Trophoblast cell (in vitro differentiated cells and primary cell): Measurements from ENCODE around the gene ITGB5.

Experiments used
- DNase-seq, 2 donors: peaks; one replicate each; pipeline ENCODE4 v3.0.0-alpha.2; 2016
- H2AFZ ChIP-seq: 2 replicates; pipeline ENCODE4 v1.6.1; 2013; ENCODE audit warnings: low read length, moderate library complexity, mild to moderate bottlenecking; ENCODE audit not compliant: insufficient read depth, poor library complexity
- H2AK5ac ChIP-seq: 2 replicates; pipeline ENCODE4 v1.6.1; 2013; ENCODE audit warnings: mild to moderate bottlenecking, low read length
- H2BK120ac ChIP-seq: 2 replicates; pipeline ENCODE4 v1.6.1; 2013; ENCODE audit warnings: low read length, mild to moderate bottlenecking, moderate library complexity; ENCODE audit not compliant: insufficient read depth, poor library complexity
- H2BK12ac ChIP-seq: 2 replicates; pipeline ENCODE4 v1.6.1; 2013; ENCODE audit warnings: mild to moderate bottlenecking, low read length, moderate library complexity
- H2BK5ac ChIP-seq: 2 replicates; pipeline ENCODE4 v1.6.1; 2013; ENCODE audit warnings: low read length, low read depth, moderate library complexity, mild to moderate bottlenecking; ENCODE audit not compliant: poor library complexity
- H3K14ac ChIP-seq: 2 replicates; pipeline ENCODE4 v1.6.1; 2013; ENCODE audit warnings: mild to moderate bottlenecking, low read length
- H3K18ac ChIP-seq: 2 replicates; pipeline ENCODE4 v1.6.1; 2013; ENCODE audit warnings: mild to moderate bottlenecking, low read length
- H3K23ac ChIP-seq: 2 replicates; pipeline ENCODE4 v1.6.1; 2013; ENCODE audit warnings: low read length
- H3K27ac ChIP-seq: 2 replicates; pipeline ENCODE4 v1.5.1; 2013; ENCODE audit warnings: low read depth, mild to moderate bottlenecking, inconsistent platforms, low read length, moderate library complexity
- H3K27me3 ChIP-seq: 2 replicates; pipeline ENCODE4 v1.6.1; 2013; ENCODE audit warnings: inconsistent platforms, mild to moderate bottlenecking, low read length, moderate library complexity; ENCODE audit not compliant: insufficient read depth
- H3K36me3 ChIP-seq, 2 experiments: 1 replicate in 1 of 2; 2 replicates in 1 of 2; pipeline ENCODE4 v1.6.1; 2013; ENCODE audit warnings: low read length in 2 of 2, mild to moderate bottlenecking in 2 of 2, moderate library complexity in 1 of 2; ENCODE audit not compliant: insufficient read depth in 2 of 2, control insufficient read depth in 1 of 2
- H3K4ac ChIP-seq: 2 replicates; pipeline ENCODE4 v1.6.1; 2013; ENCODE audit warnings: low read depth, mild to moderate bottlenecking, low read length, moderate library complexity
- H3K4me1 ChIP-seq, 2 experiments: 1 replicate in 1 of 2; 2 replicates in 1 of 2; pipeline ENCODE4 v1.6.1; 2013; ENCODE audit warnings: low read length in 2 of 2, mild to moderate bottlenecking in 2 of 2, moderate library complexity in 1 of 2; ENCODE audit not compliant: insufficient read depth in 2 of 2, control insufficient read depth in 1 of 2
- H3K4me2 ChIP-seq: 2 replicates; pipeline ENCODE4 v1.6.1; 2013; ENCODE audit warnings: inconsistent platforms, mild to moderate bottlenecking, low read length, moderate library complexity
- H3K4me3 ChIP-seq: 2 replicates; pipeline ENCODE4 v1.5.1; 2013; ENCODE audit warnings: mild to moderate bottlenecking, low read depth, low read length, inconsistent platforms
- H3K79me1 ChIP-seq: one replicate; pipeline ENCODE4 v1.6.1; 2013; ENCODE audit warnings: low read length
- H3K79me2 ChIP-seq: 2 replicates; pipeline ENCODE4 v1.6.1; 2013; ENCODE audit warnings: low read length, mild to moderate bottlenecking; ENCODE audit not compliant: control insufficient read depth, insufficient read depth, poor library complexity
- H3K9ac ChIP-seq: 2 replicates; pipeline ENCODE4 v1.6.1; 2013; ENCODE audit warnings: mild to moderate bottlenecking, low read length
- H3K9me3 ChIP-seq: 2 replicates; pipeline ENCODE4 v1.6.1; 2013; ENCODE audit warnings: low read depth, mild to moderate bottlenecking, control low read depth, inconsistent platforms, low read length; ENCODE audit not compliant: insufficient read depth
- H4K12ac ChIP-seq: 2 replicates; pipeline ENCODE4 v1.6.1; 2013; ENCODE audit warnings: low read depth, mild to moderate bottlenecking, low read length, moderate library complexity
- H4K8ac ChIP-seq: 2 replicates; pipeline ENCODE4 v1.6.1; 2013; ENCODE audit warnings: low read depth, mild to moderate bottlenecking, low read length, moderate library complexity
- H4K91ac ChIP-seq: one replicate; pipeline ENCODE4 v1.6.1; 2013; ENCODE audit warnings: low read depth, mild to moderate bottlenecking, low read length, moderate library complexity
- WGBS: extraction: QIAGEN DNeasy Blood & Tissue Kit; methylation state at CpG from one replicate; pipeline ENCODE4 v1.1.7; 2013; ENCODE audit warnings: missing lambda C conversion rate; ENCODE audit not compliant: insufficient read length, insufficient coverage; ENCODE audit errors: extremely low coverage; 5-methylcytosine and 5-hydroxymethylcytosine counted together

Gene ITGB5

GRCh38 chr3:124767691-124768090 lies 119.5 kb downstream of the ITGB5 start:
- Histone ChIP-seq H3K79me1 (peaks cover 51% of the 10 kb centered on the region), H3K4me3 (no peak overlapping the region), H4K8ac (no peak overlapping the region), H3K79me2 (peaks cover 16% of the 10 kb centered on the region), H3K14ac (no peak overlapping the region), H2BK120ac (peak overlapping the region; percentile 9), H3K4ac (no peak overlapping the region), H3K36me3 (peaks cover 38 to 48% of the 10 kb centered on the region in 2 experiments), H3K27me3 (no peaks in the 10 kb centered on the region), H3K18ac (peak overlapping the region; percentile 9), H3K9ac (no peak overlapping the region), H2AFZ (no peak overlapping the region), H4K91ac (peak overlapping the region; percentile 13), H2BK12ac (peak overlapping the region; percentile 4), H3K4me1 (peaks cover 51 to 64% of the 10 kb centered on the region in 2 experiments), H4K12ac (no peak overlapping the region), H3K4me2 (no peak overlapping the region), H3K27ac (no peak overlapping the region), H2AK5ac (no peak overlapping the region), H3K9me3 (peaks cover 2% of the 10 kb centered on the region), H2BK5ac (no peak overlapping the region), H3K23ac (no peak overlapping the region)
- DNase-seq = no peak
- no CpG with 5 or more reads among the region's 6 CpGs for WGBS

DNA sequence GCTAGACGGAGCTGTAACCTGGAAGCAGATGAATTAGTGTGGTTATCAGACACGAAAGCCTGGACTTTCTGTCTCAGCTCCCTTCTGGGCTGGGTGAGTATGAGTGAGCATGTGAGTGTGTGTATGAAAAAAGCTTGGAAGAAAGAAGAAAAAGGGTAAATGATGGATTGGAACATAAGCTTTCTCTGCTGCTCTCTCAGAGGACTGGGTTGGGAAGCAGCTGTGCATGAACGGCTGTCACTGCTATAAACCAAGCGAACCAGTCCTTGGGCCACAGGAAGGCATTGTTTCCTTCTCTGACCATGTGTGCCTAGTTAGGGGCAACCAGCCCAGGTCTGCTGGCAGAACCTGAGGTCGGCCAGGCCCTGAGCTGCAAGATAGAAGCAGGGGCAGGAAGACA lies 119.9 kb downstream of the ITGB5 start:
- Histone ChIP-seq H3K4me2 (no peak overlapping the region), H2BK120ac (peak overlapping the region; percentile 34), H4K12ac (no peak overlapping the region), H3K9ac (no peak overlapping the region), H2BK12ac (no peak overlapping the region), H3K4me1 (peaks cover 51 to 65% of the 10 kb centered on the region in 2 experiments), H3K14ac (peak overlapping the region; percentile 4), H2AFZ (no peak overlapping the region), H3K9me3 (peaks cover 2% of the 10 kb centered on the region), H2BK5ac (peak overlapping the region; percentile 18), H2AK5ac (peak overlapping the region; percentile 27), H3K23ac (no peak overlapping the region), H3K36me3 (peaks cover 41 to 50% of the 10 kb centered on the region in 2 experiments), H3K27ac (no peak overlapping the region), H4K8ac (no peak overlapping the region), H3K79me1 (peaks cover 52% of the 10 kb centered on the region), H3K79me2 (peaks cover 16% of the 10 kb centered on the region), H4K91ac (peak overlapping the region; percentile 22), H3K4ac (no peak overlapping the region), H3K27me3 (no peaks in the 10 kb centered on the region), H3K18ac (peak overlapping the region; percentile 58), H3K4me3 (no peak overlapping the region)
- no peak for DNase-seq
- no CpG with 5 or more reads among the region's 5 CpGs for WGBS

DNA sequence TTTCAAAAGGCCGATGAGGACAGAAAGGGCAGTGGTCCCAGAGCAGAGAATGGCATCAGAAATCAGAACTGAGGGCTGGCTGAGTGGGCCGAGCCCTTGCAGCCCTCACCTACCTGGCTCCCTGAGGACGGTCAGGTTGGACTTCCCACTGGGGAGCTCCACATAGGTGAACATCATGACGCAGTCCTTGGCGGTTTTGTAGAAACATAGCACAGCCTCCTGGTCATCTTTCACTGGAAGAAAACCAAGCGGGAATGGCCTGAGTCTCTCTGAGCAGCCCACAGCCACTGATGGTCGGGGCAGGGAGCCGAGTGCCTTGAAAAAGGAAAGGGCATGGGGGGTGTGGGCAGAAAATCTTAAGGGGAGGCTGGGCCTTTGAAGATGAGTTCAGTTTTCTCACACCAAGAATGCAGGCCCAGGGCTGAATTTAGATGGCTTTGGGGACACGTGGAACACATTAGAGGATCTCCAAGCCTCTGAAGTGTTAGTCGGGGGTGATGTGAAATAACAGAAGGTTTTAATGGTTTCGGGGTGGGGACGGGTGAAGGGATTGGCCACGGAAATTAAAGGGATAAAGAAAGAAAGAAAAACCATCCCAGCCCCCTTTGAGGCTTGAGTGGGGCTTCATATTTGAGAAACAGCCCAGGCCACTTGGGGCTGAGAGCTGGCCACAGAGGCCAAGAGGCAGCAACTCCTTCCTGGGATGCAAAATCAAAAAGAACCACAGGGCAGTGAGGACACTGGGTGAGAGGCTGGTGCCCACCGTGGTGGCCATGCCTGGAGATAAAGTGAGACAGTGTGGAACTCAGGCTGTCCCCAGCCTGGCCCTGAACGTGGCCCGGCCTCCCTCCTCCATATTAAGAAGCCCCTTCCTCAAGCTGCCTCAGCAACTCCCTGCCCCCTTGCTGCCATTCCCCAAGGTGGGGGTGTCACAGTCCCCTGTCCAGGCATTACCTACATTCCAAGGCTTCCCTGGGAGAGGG lies 120.8 kb downstream of the ITGB5 start:
- peak overlapping the region; percentile 58 for H3K18ac ChIP-seq
- H3K14ac ChIP-seq = peak overlapping the region; percentile 10
- peaks cover 52% of the 10 kb centered on the region for H3K79me1 ChIP-seq
- no peak overlapping the region for H2AFZ ChIP-seq
- H3K4ac ChIP-seq = peak overlapping the region; percentile 47
- peak overlapping the region; percentile 22 for H4K91ac ChIP-seq
- H4K12ac ChIP-seq = no peak overlapping the region
- no peak overlapping the region for H3K9ac ChIP-seq
- peaks cover 41 to 50% of the 10 kb centered on the region in 2 experiments for H3K36me3 ChIP-seq
- no peaks in the 10 kb centered on the region for H3K27me3 ChIP-seq
- peaks cover 16% of the 10 kb centered on the region for H3K79me2 ChIP-seq
- peak overlapping the region; percentile 50 for H4K8ac ChIP-seq
- H2AK5ac ChIP-seq = peak overlapping the region; percentile 27
- 100% methylated on average over 4 of the region's 16 CpGs for WGBS
- DNase-seq = no peak
- peak overlapping the region; percentile 65 for H2BK12ac ChIP-seq
- no peak overlapping the region for H3K4me2 ChIP-seq
- peaks cover 2% of the 10 kb centered on the region for H3K9me3 ChIP-seq
- no peak overlapping the region for H3K23ac ChIP-seq
- peaks cover 52 to 63% of the 10 kb centered on the region in 2 experiments for H3K4me1 ChIP-seq
- peak overlapping the region; percentile 10 for H3K27ac ChIP-seq
- peak overlapping the region; percentile 18 for H2BK5ac ChIP-seq
- no peak overlapping the region for H3K4me3 ChIP-seq
- peak overlapping the region; percentile 21 for H2BK120ac ChIP-seq

DNA sequence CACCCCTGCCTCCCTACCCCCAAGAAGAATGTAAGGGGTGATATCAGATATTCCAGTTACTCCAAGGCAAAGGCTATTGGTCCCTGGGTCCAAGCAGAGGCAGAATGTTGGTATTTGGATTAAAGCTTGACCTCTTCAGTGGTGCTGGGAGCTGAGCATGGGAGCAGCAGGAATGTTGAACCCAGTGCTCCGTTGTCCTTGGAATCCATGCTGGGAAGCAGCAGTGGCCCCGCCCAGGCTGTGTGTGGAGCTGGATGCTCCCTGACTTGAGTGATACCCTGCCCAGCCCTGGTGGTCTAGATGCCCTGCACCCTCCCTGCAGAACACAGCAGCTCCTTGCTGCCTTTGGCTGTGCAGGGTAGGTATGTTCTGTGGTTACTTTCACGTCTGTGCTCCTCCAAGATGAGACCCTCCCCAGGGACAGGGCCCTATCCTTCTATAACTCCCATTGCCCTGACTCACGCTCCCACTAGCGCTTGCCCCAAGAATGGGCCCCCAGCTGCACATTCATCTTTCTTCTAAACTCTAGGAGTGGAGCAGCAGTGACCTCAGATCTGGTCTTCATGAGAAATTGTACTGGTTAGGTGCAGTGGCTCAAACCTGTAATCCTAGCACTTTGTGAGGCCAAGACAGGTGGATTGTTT lies 121.8 kb downstream of the ITGB5 start:
- WGBS = no CpG with 5 or more reads among the region's 5 CpGs
- Histone ChIP-seq H2AK5ac (peak overlapping the region; percentile 82), H4K8ac (peak overlapping the region; percentile 68), H2BK12ac (peak overlapping the region; percentile 66), H3K9me3 (peaks cover 2% of the 10 kb centered on the region), H2BK5ac (peak overlapping the region; percentile 13), H3K4me3 (no peak overlapping the region), H3K27me3 (no peaks in the 10 kb centered on the region), H3K4me1 (peaks cover 50 to 56% of the 10 kb centered on the region in 2 experiments), H3K14ac (peak overlapping the region; percentile 7), H3K4me2 (no peak overlapping the region), H3K79me2 (peaks cover 15% of the 10 kb centered on the region), H3K18ac (peak overlapping the region; percentile 87), H4K12ac (no peak overlapping the region), H2AFZ (no peak overlapping the region), H3K4ac (peak overlapping the region; percentile 8), H3K9ac (no peak overlapping the region), H4K91ac (peak overlapping the region; percentile 92), H3K27ac (peak overlapping the region; percentile 84), H3K23ac (no peak overlapping the region), H3K79me1 (peaks cover 49% of the 10 kb centered on the region), H2BK120ac (peak overlapping the region; percentile 89), H3K36me3 (peaks cover 41 to 50% of the 10 kb centered on the region in 2 experiments)
- no peak for DNase-seq
